Mesodermal cell (in vitro differentiated cells): ENCODE data around the gene SLC9A3.

Source experiments
- H3K27ac ChIP-seq: 2 replicates; pipeline ENCODE4 v1.7.0; 2013; ENCODE audit warnings: mild to moderate bottlenecking, low read depth, low read length, moderate library complexity; ENCODE audit not compliant: severe bottlenecking
- H3K36me3 ChIP-seq: 2 replicates; pipeline ENCODE4 v1.7.1; 2013; ENCODE audit warnings: mild to moderate bottlenecking, low read length, moderate library complexity; ENCODE audit not compliant: control insufficient read depth, insufficient read depth
- H3K4me1 ChIP-seq: one replicate; pipeline ENCODE4 v1.7.1; 2013; ENCODE audit warnings: mild to moderate bottlenecking, low read length; ENCODE audit not compliant: insufficient read depth, control insufficient read depth, poor library complexity, severe bottlenecking
- H3K4me3 ChIP-seq: 2 replicates; pipeline ENCODE4 v1.7.0; 2013; ENCODE audit warnings: low read length, control low read depth, mild to moderate bottlenecking; ENCODE audit not compliant: insufficient read depth, poor library complexity, severe bottlenecking; ENCODE audit errors: extremely low read depth
- H3K9me3 ChIP-seq: 2 replicates; pipeline ENCODE4 v1.7.1; 2013; ENCODE audit warnings: mild to moderate bottlenecking, low read length, moderate library complexity; ENCODE audit not compliant: control insufficient read depth
- WGBS, 2 experiments: methylation state at CpG; one replicate each; pipeline ENCODE4 v1.1.5; 2013; ENCODE audit warnings: missing lambda C conversion rate in 2 of 2; ENCODE audit not compliant: insufficient coverage in 2 of 2; 5-methylcytosine and 5-hydroxymethylcytosine counted together

The SLC9A3 gene

GRCh38 chr5:501105-501830, 23.0 kb downstream of the SLC9A3 start:
- Histone ChIP-seq H3K4me1 (peaks cover 3% of the 10 kb centered on the region), H3K9me3 (no peaks in the 10 kb centered on the region), H3K4me3 (no peak overlapping the region), H3K27ac (no peak overlapping the region), H3K36me3 (no peaks in the 10 kb centered on the region)
- WGBS, 2 experiments: 93 to 94% methylated on average over 41 of the region's 41 CpGs

- WGBS, 2 experiments: 94 to 100% methylated on average over 2 to 9 of the region's 10 CpGs
- Histone ChIP-seq H3K27ac (no peak overlapping the region), H3K4me1 (peaks cover 3% of the 10 kb centered on the region)
These were observed 23.8 kb downstream of the SLC9A3 start for GRCh38 chr5:500491-500890.

GRCh38 chr5:499233-500209, 24.7 kb downstream of the SLC9A3 start:
- 92 to 96% methylated on average over 26 to 31 of the region's 32 CpGs for WGBS, 2 experiments
- H3K4me3 ChIP-seq: no peak overlapping the region

More at GRCh38 chr5:500491-500890, 23.8 kb downstream of the SLC9A3 start:
- H3K9me3 ChIP-seq: no peaks in the 10 kb centered on the region
- no peak overlapping the region for H3K4me3 ChIP-seq
- no peaks in the 10 kb centered on the region for H3K36me3 ChIP-seq

GRCh38 chr5:497871-498509, 26.3 kb downstream of the SLC9A3 start:
- peaks cover 3% of the 10 kb centered on the region for H3K4me1 ChIP-seq
- 80 to 83% methylated on average over 39 to 40 of the region's 40 CpGs for WGBS, 2 experiments
- no peak overlapping the region for H3K27ac ChIP-seq

More at GRCh38 chr5:499233-500209, 24.7 kb downstream of the SLC9A3 start:
- Histone ChIP-seq H3K36me3 (no peaks in the 10 kb centered on the region), H3K9me3 (no peaks in the 10 kb centered on the region), H3K4me1 (peaks cover 3% of the 10 kb centered on the region), H3K27ac (no peak overlapping the region)

GRCh38 chr5:497090-497700, 27.1 kb downstream of the SLC9A3 start:
- no peaks in the 10 kb centered on the region for H3K9me3 ChIP-seq
- H3K36me3 ChIP-seq: no peaks in the 10 kb centered on the region
- H3K4me3 ChIP-seq: no peak overlapping the region
- peaks cover 3% of the 10 kb centered on the region for H3K4me1 ChIP-seq
- no peak overlapping the region for H3K27ac ChIP-seq
- 84 to 87% methylated on average over 21 to 22 of the region's 22 CpGs for WGBS, 2 experiments

More at GRCh38 chr5:497871-498509, 26.3 kb downstream of the SLC9A3 start:
- H3K4me3 ChIP-seq: no peak overlapping the region
- no peaks in the 10 kb centered on the region for H3K9me3 ChIP-seq
- H3K36me3 ChIP-seq: no peaks in the 10 kb centered on the region

GRCh38 chr5:496028-496427, 28.2 kb downstream of the SLC9A3 start:
- H3K9me3 ChIP-seq: no peaks in the 10 kb centered on the region
- 29 to 36% methylated on average over 11 to 16 of the region's 19 CpGs for WGBS, 2 experiments
- H3K4me1 ChIP-seq: no peaks in the 10 kb centered on the region
- H3K36me3 ChIP-seq: no peaks in the 10 kb centered on the region
- H3K27ac ChIP-seq: no peak overlapping the region
- H3K4me3 ChIP-seq: no peak overlapping the region

- Histone ChIP-seq H3K4me3 (no peak overlapping the region), H3K36me3 (no peaks in the 10 kb centered on the region), H3K4me1 (no peaks in the 10 kb centered on the region), H3K27ac (no peak overlapping the region), H3K9me3 (no peaks in the 10 kb centered on the region)
- WGBS, 2 experiments: 69 to 76% methylated on average over 35 to 37 of the region's 38 CpGs
These were observed 29.5 kb downstream of the SLC9A3 start for GRCh38 chr5:494667-495255.

- H3K4me3 ChIP-seq: no peak overlapping the region
- no peaks in the 10 kb centered on the region for H3K9me3 ChIP-seq
- no peaks in the 10 kb centered on the region for H3K4me1 ChIP-seq
- WGBS, 2 experiments: 49 to 67% methylated on average over 10 of the region's 13 CpGs
- H3K27ac ChIP-seq: no peak overlapping the region
- no peaks in the 10 kb centered on the region for H3K36me3 ChIP-seq
These were observed 30.5 kb downstream of the SLC9A3 start for GRCh38 chr5:493758-494157.

- no peak overlapping the region for H3K27ac ChIP-seq
- H3K36me3 ChIP-seq: no peaks in the 10 kb centered on the region
- no peaks in the 10 kb centered on the region for H3K9me3 ChIP-seq
- H3K4me1 ChIP-seq: no peaks in the 10 kb centered on the region
- 38 to 61% methylated on average over 22 to 26 of the region's 26 CpGs for WGBS, 2 experiments
- no peak overlapping the region for H3K4me3 ChIP-seq
These were observed 31.0 kb downstream of the SLC9A3 start for GRCh38 chr5:493119-493701.
